Loucy (cell line): ENCODE results near the gene CDH4.

Experiments
- H2AFZ ChIP-seq: fragments of 200-600 bp; sonication (generic); 2 replicates; pipeline ENCODE4 v1.6.0; 2016; ENCODE audit warnings: antibody characterized with exemption, mild to moderate bottlenecking, low read length, moderate library complexity
- H3F3A ChIP-seq: fragments of 200-600 bp; 2 replicates; pipeline ENCODE4 v1.6.0; 2016; ENCODE audit warnings: antibody characterized with exemption, low read depth, mild to moderate bottlenecking
- H3K27me3 ChIP-seq: fragments of 200-600 bp; sonication (generic); 2 replicates; pipeline ENCODE4 v1.6.1; 2014; ENCODE audit warnings: low read length, mild to moderate bottlenecking; ENCODE audit not compliant: insufficient read depth, poor library complexity, severe bottlenecking
- H3K36me3 ChIP-seq: fragments of 200-600 bp; sonication (generic); 2 replicates; pipeline ENCODE4 v1.6.1; 2016; ENCODE audit warnings: low read length; ENCODE audit not compliant: insufficient read depth
- H3K4me1 ChIP-seq: fragments of 200-600 bp; sonication (generic); 2 replicates; pipeline ENCODE4 v1.5.1; 2014; ENCODE audit warnings: low read length, mild to moderate bottlenecking; ENCODE audit not compliant: insufficient read depth, poor library complexity, severe bottlenecking
- H3K4me2 ChIP-seq: fragments of 200-600 bp; sonication (generic); 2 replicates; pipeline ENCODE4 v1.6.0; 2014; ENCODE audit warnings: antibody characterized with exemption, low read length, low read depth, mild to moderate bottlenecking; ENCODE audit not compliant: poor library complexity, severe bottlenecking
- H3K4me3 ChIP-seq: fragments of 200-600 bp; sonication (generic); 2 replicates; pipeline ENCODE4 v1.5.1; 2014; ENCODE audit warnings: low read length, mild to moderate bottlenecking, mixed read lengths; ENCODE audit not compliant: poor library complexity, severe bottlenecking
- H3K79me2 ChIP-seq: fragments of 200-600 bp; sonication (generic); 2 replicates; pipeline ENCODE4 v1.6.1; 2014; ENCODE audit warnings: low read length; ENCODE audit not compliant: insufficient read depth
- H3K9ac ChIP-seq: fragments of 200-600 bp; sonication (generic); 2 replicates; pipeline ENCODE4 v1.6.0; 2014; ENCODE audit warnings: mild to moderate bottlenecking, low read depth, low read length, moderate library complexity; ENCODE audit not compliant: poor library complexity, severe bottlenecking
- H3K9me2 ChIP-seq: fragments of 200-600 bp; sonication (generic); replicated peaks from 2 replicates; pipeline ENCODE4 v1.6.1; 2016; ENCODE audit warnings: low read depth, low read length, mixed read lengths
- H3K9me3 ChIP-seq: fragments of 200-600 bp; sonication (generic); 2 replicates; pipeline ENCODE4 v1.6.1; 2014; ENCODE audit warnings: mild to moderate bottlenecking, antibody characterized with exemption, low read length, low read depth; ENCODE audit not compliant: insufficient read depth
- H4K20me1 ChIP-seq: fragments of 200-600 bp; sonication (generic); 2 replicates; pipeline ENCODE4 v1.6.0; 2014; ENCODE audit warnings: antibody characterized with exemption, low read length, mild to moderate bottlenecking; ENCODE audit not compliant: insufficient read depth, poor library complexity, severe bottlenecking
- EZH2phosphoT487 ChIP-seq: fragments of 200-600 bp; IDR thresholded peaks from 2 replicates; pipeline ENCODE4 v1.6.1; 2018; ENCODE audit warnings: antibody characterized with exemption, mild to moderate bottlenecking, moderate library complexity, borderline replicate concordance
- TF ChIP-seq, protein P1 (sequence below): fragments of 200-600 bp; sonication (generic); conservative IDR thresholded peaks from 2 replicates; pipeline ENCODE4 v1.5.1; 2014; ENCODE audit warnings: mild to moderate bottlenecking, antibody characterized with exemption, low read length

CDH4 gene

DNA sequence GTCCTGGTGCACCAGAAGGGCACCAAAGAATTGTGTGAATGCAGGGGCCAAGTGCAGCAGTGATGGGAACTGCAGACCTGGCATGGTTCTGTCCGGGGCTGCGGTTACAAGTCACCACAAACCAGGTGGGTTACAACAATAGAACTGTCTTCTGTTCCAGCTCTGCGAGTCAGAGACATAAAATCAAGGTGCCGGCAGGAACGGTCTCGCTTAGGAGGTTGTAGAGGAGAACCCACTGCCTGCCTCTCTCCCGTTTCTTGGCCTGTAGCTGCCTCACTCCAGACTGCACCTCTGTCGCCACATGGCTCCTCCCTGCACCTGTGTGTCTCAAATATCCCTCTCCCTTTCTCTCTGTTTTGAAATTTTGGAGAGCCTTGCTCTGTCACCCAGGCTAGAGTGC, 670.4 kb downstream of the CDH4 start:
- Histone ChIP-seq H3K4me2 (no peak overlapping the region), H4K20me1 (no peaks in the 10 kb centered on the region), H3K9ac (no peak overlapping the region), H3K4me1 (no peaks in the 10 kb centered on the region), H3K9me2 (no peaks in the 10 kb centered on the region), H2AFZ (no peak overlapping the region), H3K36me3 (0 out of 2 replicates have a peak, but pooled peaks cover 7% of the 10 kb centered on the region), H3K79me2 (no peaks in the 10 kb centered on the region), H3K27me3 (no peaks in the 10 kb centered on the region), H3F3A (no peaks in the 10 kb centered on the region), H3K9me3 (no peaks in the 10 kb centered on the region), H3K4me3 (no peak overlapping the region)
- TF ChIP-seq, protein P1, sequence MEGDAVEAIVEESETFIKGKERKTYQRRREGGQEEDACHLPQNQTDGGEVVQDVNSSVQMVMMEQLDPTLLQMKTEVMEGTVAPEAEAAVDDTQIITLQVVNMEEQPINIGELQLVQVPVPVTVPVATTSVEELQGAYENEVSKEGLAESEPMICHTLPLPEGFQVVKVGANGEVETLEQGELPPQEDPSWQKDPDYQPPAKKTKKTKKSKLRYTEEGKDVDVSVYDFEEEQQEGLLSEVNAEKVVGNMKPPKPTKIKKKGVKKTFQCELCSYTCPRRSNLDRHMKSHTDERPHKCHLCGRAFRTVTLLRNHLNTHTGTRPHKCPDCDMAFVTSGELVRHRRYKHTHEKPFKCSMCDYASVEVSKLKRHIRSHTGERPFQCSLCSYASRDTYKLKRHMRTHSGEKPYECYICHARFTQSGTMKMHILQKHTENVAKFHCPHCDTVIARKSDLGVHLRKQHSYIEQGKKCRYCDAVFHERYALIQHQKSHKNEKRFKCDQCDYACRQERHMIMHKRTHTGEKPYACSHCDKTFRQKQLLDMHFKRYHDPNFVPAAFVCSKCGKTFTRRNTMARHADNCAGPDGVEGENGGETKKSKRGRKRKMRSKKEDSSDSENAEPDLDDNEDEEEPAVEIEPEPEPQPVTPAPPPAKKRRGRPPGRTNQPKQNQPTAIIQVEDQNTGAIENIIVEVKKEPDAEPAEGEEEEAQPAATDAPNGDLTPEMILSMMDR = no peak
- TF ChIP-seq EZH2phosphoT487 = no peak

DNA sequence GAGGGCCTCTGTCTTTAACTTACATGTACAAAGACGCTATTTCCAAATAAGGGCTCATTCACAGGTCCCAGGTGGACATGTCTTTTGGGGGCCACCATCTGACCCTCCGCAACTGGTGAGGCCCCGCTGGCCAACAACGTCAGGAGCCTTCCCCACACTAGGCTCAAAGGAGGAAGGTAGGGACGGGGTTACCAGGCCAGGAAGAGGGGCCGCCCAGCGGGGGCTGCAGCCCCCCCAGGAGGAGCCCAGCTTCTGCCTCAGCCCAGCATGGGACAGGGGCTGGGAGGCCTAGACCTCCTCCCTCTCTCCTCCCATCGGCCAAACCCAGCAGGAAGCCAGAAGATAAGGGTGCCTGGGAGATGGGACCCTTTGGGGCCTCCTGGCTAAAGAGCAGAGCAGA, 670.9 kb downstream of the CDH4 start:
- no peak overlapping the region for H3K4me2 ChIP-seq
- H3K9ac ChIP-seq = no peak overlapping the region
- H3K4me1 ChIP-seq = no peaks in the 10 kb centered on the region
- H3K9me3 ChIP-seq = no peaks in the 10 kb centered on the region
- no peaks in the 10 kb centered on the region for H3F3A ChIP-seq
- H3K36me3 ChIP-seq = 0 out of 2 replicates have a peak, but pooled peaks cover 7% of the 10 kb centered on the region
- no peak overlapping the region for H3K4me3 ChIP-seq
- no peaks in the 10 kb centered on the region for H3K79me2 ChIP-seq
- no peak for TF ChIP-seq EZH2phosphoT487
- TF ChIP-seq, protein P1 = no peak
- H3K9me2 ChIP-seq = no peaks in the 10 kb centered on the region
- H4K20me1 ChIP-seq = no peaks in the 10 kb centered on the region
- H2AFZ ChIP-seq = no peak overlapping the region
- H3K27me3 ChIP-seq = no peaks in the 10 kb centered on the region

DNA sequence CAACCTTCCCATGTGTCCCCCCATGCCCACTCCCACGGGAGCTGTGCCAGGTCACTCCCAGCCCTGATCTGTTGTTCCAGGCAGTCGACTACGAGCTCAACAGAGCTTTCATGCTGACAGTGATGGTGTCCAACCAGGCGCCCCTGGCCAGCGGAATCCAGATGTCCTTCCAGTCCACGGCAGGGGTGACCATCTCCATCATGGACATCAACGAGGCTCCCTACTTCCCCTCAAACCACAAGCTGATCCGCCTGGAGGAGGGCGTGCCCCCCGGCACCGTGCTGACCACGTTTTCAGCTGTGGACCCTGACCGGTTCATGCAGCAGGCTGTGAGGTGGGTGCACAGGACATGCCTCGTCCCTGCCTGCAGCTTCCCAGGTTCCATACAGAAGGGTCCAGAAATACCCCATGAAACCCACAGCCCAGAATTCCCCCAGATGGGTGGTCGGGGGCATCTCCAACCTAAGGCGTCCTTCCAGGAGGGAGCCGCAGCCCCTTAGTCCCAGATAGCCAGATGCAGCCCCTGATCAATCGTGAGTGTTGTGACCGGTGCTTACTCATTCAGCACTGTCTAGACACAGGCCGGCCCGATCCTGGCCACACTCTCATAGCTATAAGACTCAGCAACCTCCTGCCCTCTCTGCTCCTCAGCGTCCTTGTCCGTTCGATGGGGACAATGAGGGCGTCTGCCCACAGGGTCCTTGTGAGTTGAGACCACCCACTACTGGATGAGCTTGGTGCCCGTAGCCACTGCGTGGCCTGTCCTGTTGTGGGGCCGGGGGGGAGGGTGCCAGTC, 671.5 kb downstream of the CDH4 start:
- Histone ChIP-seq H3K79me2 (no peaks in the 10 kb centered on the region), H3K36me3 (peaks cover 7% of the 10 kb centered on the region; the same call in 1 of the 2 replicates), H3K4me1 (no peaks in the 10 kb centered on the region), H3K9me2 (no peaks in the 10 kb centered on the region), H4K20me1 (no peaks in the 10 kb centered on the region), H3F3A (no peaks in the 10 kb centered on the region), H3K27me3 (no peaks in the 10 kb centered on the region), H3K9ac (no peak overlapping the region), H3K9me3 (no peaks in the 10 kb centered on the region), H3K4me2 (no peak overlapping the region), H2AFZ (no peak overlapping the region), H3K4me3 (no peak overlapping the region)
- no peak for TF ChIP-seq EZH2phosphoT487
- TF ChIP-seq, protein P1 = no peak
